GM18858 (cell line): ENCODE results near the gene COMT.

ENCODE experiments used
- ATAC-seq: cut with Tn5 transposase; IDR thresholded peaks from one replicate; pipeline ENCODE4 v1.9.1; 2021; ENCODE audit not compliant: unreplicated experiment

The COMT gene

GRCh38 chr22:19955241-19956128 is 13.9 kb downstream of the COMT start:
- no peak for ATAC-seq

- no peak for ATAC-seq
Observed at GRCh38 chr22:19957445-19957844, 15.9 kb downstream of the COMT start.

- no peak for ATAC-seq
Observed at GRCh38 chr22:19958083-19959042, 16.8 kb downstream of the COMT start.

- ATAC-seq = no peak
Observed at GRCh38 chr22:19959043-19959586, 17.5 kb downstream of the COMT start.

- ATAC-seq = no peak
Observed at GRCh38 chr22:19959587-19960490, 18.3 kb downstream of the COMT start.

- ATAC-seq = no peak
Observed at GRCh38 chr22:19960491-19961200, 19.1 kb downstream of the COMT start.

GRCh38 chr22:19961201-19961580 is 19.6 kb downstream of the COMT start:
- no peak for ATAC-seq

GRCh38 chr22:19961868-19962245 is 20.3 kb downstream of the COMT start:
- no peak for ATAC-seq

- no peak for ATAC-seq
Observed at GRCh38 chr22:19962246-19962908, 20.8 kb downstream of the COMT start.

- no peak for ATAC-seq
Observed at GRCh38 chr22:19962909-19963806, 21.6 kb downstream of the COMT start.

GRCh38 chr22:19963863-19964642 is 22.5 kb downstream of the COMT start:
- no peak for ATAC-seq

- ATAC-seq = no peak
Observed at GRCh38 chr22:19964701-19965386, 23.3 kb downstream of the COMT start.

GRCh38 chr22:19965771-19966709 is 24.5 kb downstream of the COMT start:
- ATAC-seq = no peak

- ATAC-seq = no peak
Observed at GRCh38 chr22:19966908-19967750, 25.6 kb downstream of the COMT start.

GRCh38 chr22:19967850-19968449 is 26.4 kb downstream of the COMT start:
- no peak for ATAC-seq
